PC-9 (cell line): ENCODE results near the gene USP33. TPM values are rescaled to one million over a fixed set of nuclear protein-coding genes. Genes with fewer than 3 reads are reported as not detected.
A peak's percentile ranks its signal among the peaks of the same experiment; 100 is the strongest.
"Not testable (repeated sequence)": the region's sequence is repeated elsewhere in the genome, so short reads cannot be mapped to it uniquely, and the experiment has no call there.

ENCODE experiments used
- BruUV-seq: library from RNA; stranded (reverse); fragments of 400-500 nt; replicated peaks from 2 replicates; lab custom pipeline; 2021; lab: Mats Ljungman, UMichigan
- CTCF ChIA-PET: fragments of 300-600 bp; sonication (Branson Sonifier 250); formaldehyde crosslinking; loops from one replicate; lab custom pipeline; 2022; ENCODE audit warnings: antibody characterized with exemption; lab: Charles Lee
- POLR2A ChIA-PET: fragments of 300-600 bp; sonication (Branson Sonifier 250); formaldehyde crosslinking; loops from one replicate; lab custom pipeline; 2022; ENCODE audit warnings: antibody characterized with exemption; ENCODE audit not compliant: unreplicated experiment; lab: Charles Lee
- DNase-seq, 2 experiments: peaks; one replicate each; pipeline versions ENCODE4 v3.0.0 to v3.0.0-alpha.2; 2015 to 2022; ENCODE audit warnings: mixed read lengths in 1 of 2
- H2AFZ ChIP-seq: fragments of 200-600 bp; sonication (generic); 2 replicates; pipeline ENCODE4 v1.8.1; 2017; ENCODE audit warnings: antibody characterized with exemption
- H3F3A ChIP-seq: fragments of 200-600 bp; sonication (generic); 2 replicates; pipeline ENCODE4 v1.8.1; 2017; ENCODE audit warnings: antibody characterized with exemption, mild to moderate bottlenecking, low read depth; ENCODE audit not compliant: insufficient read depth
- H3K27ac ChIP-seq: fragments of 200-600 bp; sonication (generic); 2 replicates; pipeline ENCODE4 v1.6.1; 2016; ENCODE audit warnings: mixed run types
- H3K27me3 ChIP-seq: fragments of 200-600 bp; sonication (generic); 2 replicates; pipeline ENCODE4 v1.6.1; 2016; ENCODE audit warnings: low read depth, mixed run types; ENCODE audit not compliant: insufficient read depth
- H3K36me3 ChIP-seq: fragments of 200-600 bp; sonication (generic); 2 replicates; pipeline ENCODE4 v1.6.1; 2016; ENCODE audit warnings: low read depth, mixed run types
- H3K4me1 ChIP-seq: fragments of 200-600 bp; sonication (generic); replicated peaks from 2 replicates; pipeline ENCODE4 v1.6.1; 2016; ENCODE audit warnings: mixed run types; ENCODE audit not compliant: insufficient read depth
- H3K4me2 ChIP-seq: fragments of 200-600 bp; sonication (generic); 2 replicates; pipeline ENCODE4 v1.6.1; 2017; ENCODE audit warnings: mixed run types
- H3K4me3 ChIP-seq: fragments of 200-600 bp; sonication (generic); 2 replicates; pipeline ENCODE4 v1.6.1; 2016; ENCODE audit warnings: mixed run types
- H3K79me2 ChIP-seq: fragments of 200-600 bp; sonication (generic); 2 replicates; pipeline ENCODE4 v1.6.1; 2017; ENCODE audit warnings: low read depth, mixed run types
- H3K9me2 ChIP-seq: fragments of 200-600 bp; sonication (generic); 2 replicates; pipeline ENCODE4 v1.8.1; 2017; ENCODE audit warnings: mild to moderate bottlenecking; ENCODE audit not compliant: insufficient read depth
- H3K9me3 ChIP-seq: fragments of 200-600 bp; sonication (generic); 2 replicates; pipeline ENCODE4 v1.8.1; 2016; ENCODE audit warnings: low read depth; ENCODE audit not compliant: insufficient read depth
- H4K20me1 ChIP-seq: fragments of 200-600 bp; sonication (generic); 2 replicates; pipeline ENCODE4 v1.8.1; 2017; ENCODE audit not compliant: insufficient read depth
- CTCF ChIP-seq: fragments of 200-600 bp; sonication (generic); conservative IDR thresholded peaks from 2 replicates; pipeline ENCODE4 v1.6.1; 2017; ENCODE audit warnings: mixed run types, antibody characterized with exemption, mild to moderate bottlenecking, moderate library complexity
- EZH2 ChIP-seq: fragments of 200-600 bp; sonication (generic); IDR thresholded peaks from 2 replicates; pipeline ENCODE4 v1.8.0; 2017; ENCODE audit warnings: antibody characterized with exemption, low read depth
- intact Hi-C: fragments of 100-400 bp; cut with micrococcal nuclease; formaldehyde crosslinking; loops from one replicate; pipeline ENCODE4 v1.10.0; 2022; ENCODE audit not compliant: unreplicated experiment
- total RNA-seq: library from RNA; stranded (reverse); gene quantifications from 2 replicates; pipeline ENCODE4 v1.2.3, GENCODE V29; 2021

USP33 gene
- total RNA-seq, 1 experiment from 2014 or later = 59.1 TPM

GRCh38 chr1:77757603-77758002 is 2.0 kb downstream of the USP33 start:
- Histone ChIP-seq H2AFZ (no peak overlapping the region), H3K4me3 (peak overlapping the region; percentile 90), H3K36me3 (no peaks in the 10 kb centered on the region; the same call in 1 of the 2 replicates), H3K27ac (peak overlapping the region; percentile 69), H3K79me2 (peaks cover 69% of the 10 kb centered on the region), H3K27me3 (no peaks in the 10 kb centered on the region), H3F3A (peaks cover 32% of the 10 kb centered on the region; the same call in 1 of the 2 replicates), H4K20me1 (peaks cover 30% of the 10 kb centered on the region), H3K4me2 (peak overlapping the region; percentile 87), H3K4me1 (peaks cover 34% of the 10 kb centered on the region), H3K9me3 (no peaks in the 10 kb centered on the region), H3K9me2 (no peaks in the 10 kb centered on the region)
- CTCF ChIA-PET = no interaction called here
- POLR2A ChIA-PET = no interaction called here
- intact Hi-C loops = no loop called here
- no TSS peak for BruUV-seq
- peak in 1 of 2 experiments; percentile 84 for DNase-seq
- no peak for TF ChIP-seq EZH2
- no peak for TF ChIP-seq CTCF

- no peaks in the 10 kb centered on the region for H3K9me3 ChIP-seq
- H3K4me1 ChIP-seq = peaks cover 34% of the 10 kb centered on the region
- H3K4me3 ChIP-seq = peak overlapping the region; percentile 90; the same call in 1 of the 2 replicates
- POLR2A ChIA-PET = interaction anchor here (0.5 kb wide), 1 partner anchor 215 kb away, joined by 7 read pairs; no protein-coding TSS in a partner anchor
- no peaks in the 10 kb centered on the region; the same call in 1 of the 2 replicates for H3K36me3 ChIP-seq
- H4K20me1 ChIP-seq = peaks cover 33% of the 10 kb centered on the region
- peak overlapping the region; percentile 69 for H3K27ac ChIP-seq
- CTCF ChIA-PET = interaction anchor here (0.6 kb wide), 1 partner anchor 221 kb away, joined by 3 read pairs; no protein-coding TSS in a partner anchor
- BruUV-seq = no TSS peak
- intact Hi-C loops = no loop called here
- H2AFZ ChIP-seq = no peak overlapping the region
- TF ChIP-seq CTCF (no peak), EZH2 (no peak)
- no peaks in the 10 kb centered on the region for H3K27me3 ChIP-seq
- H3K79me2 ChIP-seq = peaks cover 73% of the 10 kb centered on the region
- DNase-seq = peak in 1 of 2 experiments; percentile 64
- H3K9me2 ChIP-seq = no peaks in the 10 kb centered on the region
- peaks cover 28% of the 10 kb centered on the region; the same call in 1 of the 2 replicates for H3F3A ChIP-seq
- H3K4me2 ChIP-seq = peak overlapping the region; percentile 87
Observed at GRCh38 chr1:77757066-77757584, 2.5 kb downstream of the USP33 start.

GRCh38 chr1:77756052-77756754 is 3.4 kb downstream of the USP33 start:
- no peaks in the 10 kb centered on the region for H3K9me2 ChIP-seq
- peaks cover 34% of the 10 kb centered on the region for H4K20me1 ChIP-seq
- peaks cover 82% of the 10 kb centered on the region for H3K79me2 ChIP-seq
- peaks cover 20% of the 10 kb centered on the region; the same call in 1 of the 2 replicates for H3F3A ChIP-seq
- no peaks in the 10 kb centered on the region for H3K27me3 ChIP-seq
- H3K4me1 ChIP-seq = peaks cover 28% of the 10 kb centered on the region
- TF ChIP-seq CTCF (no peak), EZH2 (no peak)
- H3K4me2 ChIP-seq = peak overlapping the region; percentile 87
- H3K9me3 ChIP-seq = no peaks in the 10 kb centered on the region
- POLR2A ChIA-PET = interaction anchor here (0.5 kb wide), 1 partner anchor 214 kb away, joined by 7 read pairs; no protein-coding TSS in a partner anchor
- no peak for DNase-seq
- no peak overlapping the region for H2AFZ ChIP-seq
- H3K36me3 ChIP-seq = peaks cover under 1% of the 10 kb centered on the region; the same call in 1 of the 2 replicates
- BruUV-seq = no TSS peak
- peak overlapping the region; percentile 69; the same call in 1 of the 2 replicates for H3K27ac ChIP-seq
- intact Hi-C loops = no loop called here
- H3K4me3 ChIP-seq = peak overlapping the region; percentile 90; the same call in 1 of the 2 replicates
- CTCF ChIA-PET = no interaction called here

GRCh38 chr1:77749489-77749888 is 10.2 kb downstream of the USP33 start:
- intact Hi-C loops, DNase-seq, H3K9me3 ChIP-seq: not testable (repeated sequence)

More at GRCh38 chr1:77749489-77749888, 10.2 kb downstream of the USP33 start:
- H3K4me1 ChIP-seq, CTCF ChIA-PET, H2AFZ ChIP-seq, H3K27ac ChIP-seq, POLR2A ChIA-PET, BruUV-seq, H3K27me3 ChIP-seq, H3K4me3 ChIP-seq, H3K4me2 ChIP-seq, H3F3A ChIP-seq, H3K9me2 ChIP-seq, H3K36me3 ChIP-seq: not testable (repeated sequence)
- Histone ChIP-seq H4K20me1 (peaks cover 34% of the 10 kb centered on the region), H3K79me2 (peaks cover 86% of the 10 kb centered on the region)
